Activated CD4-positive, alpha-beta T cell treated with anti-CD3 and anti-CD28 coated beads, Interleukin-2, amount 10 ng/mL, durations not matched to agents 24 days and 14 days (primary cell): ENCODE results near the gene LCMT1. TPM values are rescaled to one million over a fixed set of nuclear protein-coding genes. Genes with fewer than 3 reads are reported as not detected.

Source experiments
- DNase-seq: peaks from one replicate; pipeline ENCODE4 v3.0.0; 2022
- H3K27ac Mint-ChIP-seq: one replicate; pipeline ENCODE4 v1.8.0; 2022; ENCODE audit warnings: mild to moderate bottlenecking, mixed read lengths
- H3K27me3 Mint-ChIP-seq: one replicate; pipeline ENCODE4 v1.8.0; 2022; ENCODE audit warnings: mixed read lengths
- H3K36me3 Mint-ChIP-seq: one replicate; pipeline ENCODE4 v1.8.0; 2022; ENCODE audit warnings: low read depth, mild to moderate bottlenecking, mixed read lengths
- H3K4me1 Mint-ChIP-seq: one replicate; pipeline ENCODE4 v1.8.0; 2021; ENCODE audit warnings: mixed read lengths
- H3K4me3 Mint-ChIP-seq: one replicate; pipeline ENCODE4 v1.8.0; 2022; ENCODE audit warnings: mild to moderate bottlenecking, moderate library complexity, mixed read lengths
- H3K9me3 Mint-ChIP-seq: one replicate; pipeline ENCODE4 v1.8.0; 2021; ENCODE audit warnings: mixed read lengths
- intact Hi-C: fragments of 100-400 bp; cut with micrococcal nuclease; formaldehyde crosslinking; loops from one replicate; pipeline ENCODE4 v1.15.1; 2023
- total RNA-seq: library from RNA; stranded (reverse); gene quantifications from 2 replicates; pipeline ENCODE4 v1.2.3, GENCODE V29; 2022

Gene LCMT1
- total RNA-seq, 1 donor from 2014 or later = 38.7 TPM

- Mint-ChIP-seq H3K9me3 (no peaks in the 10 kb centered on the region), H3K27ac (no peak overlapping the region), H3K36me3 (no peaks in the 10 kb centered on the region), H3K4me1 (no peaks in the 10 kb centered on the region), H3K4me3 (no peak overlapping the region), H3K27me3 (no peaks in the 10 kb centered on the region)
- DNase-seq = no peak
- intact Hi-C loops = no loop called here
These were observed 101.1 kb downstream of the LCMT1 start for GRCh38 chr16:25212636-25213035.

- DNase-seq = no peak
- no peaks in the 10 kb centered on the region for H3K4me1 Mint-ChIP-seq
- no peak overlapping the region for H3K4me3 Mint-ChIP-seq
- intact Hi-C loops = no loop called here
- no peaks in the 10 kb centered on the region for H3K36me3 Mint-ChIP-seq
- no peak overlapping the region for H3K27ac Mint-ChIP-seq
- peaks cover 2% of the 10 kb centered on the region for H3K27me3 Mint-ChIP-seq
- no peaks in the 10 kb centered on the region for H3K9me3 Mint-ChIP-seq
These were observed 102.3 kb downstream of the LCMT1 start for GRCh38 chr16:25213709-25214397.

GRCh38 chr16:25217112-25217511 is 105.6 kb downstream of the LCMT1 start:
- H3K4me3 Mint-ChIP-seq = no peak overlapping the region

GRCh38 chr16:25217921-25218320 is 106.4 kb downstream of the LCMT1 start:
- Mint-ChIP-seq H3K4me3 (no peak overlapping the region), H3K9me3 (no peaks in the 10 kb centered on the region), H3K4me1 (no peaks in the 10 kb centered on the region), H3K27me3 (peaks cover 2% of the 10 kb centered on the region), H3K36me3 (no peaks in the 10 kb centered on the region), H3K27ac (no peak overlapping the region)
- no peak for DNase-seq
- intact Hi-C loops = no loop called here

More at GRCh38 chr16:25217112-25217511, 105.6 kb downstream of the LCMT1 start:
- H3K27me3 Mint-ChIP-seq = peaks cover 2% of the 10 kb centered on the region
- no peak overlapping the region for H3K27ac Mint-ChIP-seq
- no peaks in the 10 kb centered on the region for H3K36me3 Mint-ChIP-seq
- no peaks in the 10 kb centered on the region for H3K4me1 Mint-ChIP-seq
- DNase-seq = no peak
- intact Hi-C loops = no loop called here
- H3K9me3 Mint-ChIP-seq = no peaks in the 10 kb centered on the region

GRCh38 chr16:25219070-25219737 is 107.7 kb downstream of the LCMT1 start:
- Mint-ChIP-seq H3K4me1 (no peaks in the 10 kb centered on the region), H3K36me3 (no peaks in the 10 kb centered on the region), H3K27ac (no peak overlapping the region)

GRCh38 chr16:25222959-25223358 is 111.4 kb downstream of the LCMT1 start:
- DNase-seq = no peak
- intact Hi-C loops = loop anchor here (10.0 kb wide), 1 partner anchor 708 kb away; no protein-coding TSS in a partner anchor
- no peaks in the 10 kb centered on the region for H3K4me1 Mint-ChIP-seq
- H3K27me3 Mint-ChIP-seq = peaks cover 2% of the 10 kb centered on the region
- no peaks in the 10 kb centered on the region for H3K36me3 Mint-ChIP-seq
- no peak overlapping the region for H3K27ac Mint-ChIP-seq
- no peaks in the 10 kb centered on the region for H3K9me3 Mint-ChIP-seq
- H3K4me3 Mint-ChIP-seq = no peak overlapping the region

More at GRCh38 chr16:25219070-25219737, 107.7 kb downstream of the LCMT1 start:
- Mint-ChIP-seq H3K9me3 (no peaks in the 10 kb centered on the region), H3K4me3 (no peak overlapping the region), H3K27me3 (peaks cover 2% of the 10 kb centered on the region)
- intact Hi-C loops = no loop called here
- no peak for DNase-seq

- intact Hi-C loops = loop anchor here (10.0 kb wide), 1 partner anchor 709 kb away; no protein-coding TSS in a partner anchor
These were observed 112.4 kb downstream of the LCMT1 start for GRCh38 chr16:25223964-25224363.

GRCh38 chr16:25224731-25225319 is 113.3 kb downstream of the LCMT1 start:
- H3K36me3 Mint-ChIP-seq = no peaks in the 10 kb centered on the region
- no peaks in the 10 kb centered on the region for H3K4me1 Mint-ChIP-seq
- intact Hi-C loops = loop anchor here (1.0 to 10.0 kb wide), 3 partner anchors 98 to 710 kb away; no protein-coding TSS in a partner anchor
- H3K27ac Mint-ChIP-seq = no peak overlapping the region
- no peak overlapping the region for H3K4me3 Mint-ChIP-seq
- no peak for DNase-seq
- H3K9me3 Mint-ChIP-seq = no peaks in the 10 kb centered on the region
- H3K27me3 Mint-ChIP-seq = no peaks in the 10 kb centered on the region

More at GRCh38 chr16:25223964-25224363, 112.4 kb downstream of the LCMT1 start:
- Mint-ChIP-seq H3K4me3 (no peak overlapping the region), H3K36me3 (no peaks in the 10 kb centered on the region), H3K9me3 (no peaks in the 10 kb centered on the region), H3K27me3 (no peaks in the 10 kb centered on the region), H3K27ac (no peak overlapping the region), H3K4me1 (no peaks in the 10 kb centered on the region)
- DNase-seq = no peak

Other genes with a start within 250 kb of the LCMT1 start
- 74.0 and 74.9 TPM in 2 replicates for gene ARHGAP17, start 96.4 kb upstream of the LCMT1 start, total RNA-seq
- gene AQP8, start 105.2 kb downstream of the LCMT1 start, total RNA-seq = 0.21 TPM in 1 of 2 replicates, not detected in the other
- gene ZKSCAN2, start 146.1 kb downstream of the LCMT1 start, total RNA-seq = 6.3 and 6.8 TPM in 2 replicates